GM18909 (cell line): ENCODE measurements around the gene PLBD2.

ENCODE experiments used
- ATAC-seq: cut with Tn5 transposase; IDR thresholded peaks from one replicate; pipeline ENCODE4 v1.9.1; 2021; ENCODE audit warnings: mild to moderate bottlenecking; ENCODE audit not compliant: unreplicated experiment, poor library complexity

Gene PLBD2

DNA sequence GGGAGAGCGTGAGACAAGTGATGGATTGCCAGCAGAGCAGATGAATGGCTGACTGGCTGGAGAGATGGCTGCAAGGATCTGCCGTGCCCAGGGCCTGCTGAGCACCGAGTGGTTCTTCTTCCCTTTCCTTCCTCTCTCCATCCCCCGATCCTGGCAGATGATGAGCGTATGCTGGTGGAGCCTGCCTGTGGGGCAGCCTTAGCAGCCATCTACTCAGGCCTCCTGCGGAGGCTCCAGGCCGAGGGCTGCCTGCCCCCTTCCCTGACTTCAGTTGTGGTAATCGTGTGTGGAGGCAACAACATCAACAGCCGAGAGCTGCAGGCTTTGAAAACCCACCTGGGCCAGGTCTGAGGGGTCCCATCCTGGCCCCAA lies 79.3 kb downstream of the PLBD2 start:
- no peak for ATAC-seq

- no peak for ATAC-seq
These were observed 80.3 kb downstream of the PLBD2 start for GRCh38 chr12:113438523-113439300.

DNA sequence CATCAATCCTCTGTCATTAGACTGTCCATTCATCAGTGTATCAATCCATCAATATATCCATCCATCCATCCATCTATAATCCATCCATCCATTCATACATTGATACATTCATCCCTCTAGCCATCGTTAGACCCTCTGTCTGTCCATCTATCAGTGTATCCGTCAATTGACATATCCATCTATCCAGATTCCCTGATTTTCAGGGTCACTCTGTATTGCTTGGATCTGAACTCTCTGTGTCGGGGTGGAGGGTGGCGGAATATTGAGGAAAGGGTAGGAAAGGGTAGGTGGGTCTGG lies 80.9 kb downstream of the PLBD2 start:
- no peak for ATAC-seq

- no peak for ATAC-seq
These were observed 81.2 kb downstream of the PLBD2 start for GRCh38 chr12:113439606-113440030.

- ATAC-seq, result no peak
These were observed 81.9 kb downstream of the PLBD2 start for GRCh38 chr12:113440336-113440735.
